HepG2 (cell line): Measurements from ENCODE around the gene CDC20. TPM values are rescaled to one million over a fixed set of nuclear protein-coding genes. Genes with fewer than 3 reads are reported as not detected.

Source experiments
- ATM ChIP-seq: fragments of 450-650 bp; IDR thresholded peaks from 2 replicates; pipeline ENCODE4 v1.7.1; 2017; ENCODE audit warnings: mild to moderate bottlenecking, borderline replicate concordance
- BRCA1 ChIP-seq: sonication (generic); formaldehyde crosslinking; IDR thresholded peaks from 2 replicates; pipeline ENCODE4 v1.4.0; 2020; ENCODE audit warnings: missing genetic modification reagents
- BRD4 ChIP-seq: sonication (generic); formaldehyde crosslinking; IDR thresholded peaks from 2 replicates; pipeline ENCODE4 v1.4.0; 2020; ENCODE audit warnings: missing genetic modification reagents
- CHD4 ChIP-seq: fragments of 200-600 bp; sonication (generic); IDR thresholded peaks from 2 replicates; pipeline ENCODE4 v1.7.0; 2017; ENCODE audit warnings: mild to moderate bottlenecking, low read length, borderline replicate concordance
- FOXK2 ChIP-seq: fragments of 450-650 bp; IDR thresholded peaks from 2 replicates; pipeline ENCODE4 v1.6.1; 2016
- JUNB ChIP-seq: sonication (generic); formaldehyde crosslinking; IDR thresholded peaks from 2 replicates; pipeline ENCODE4 v1.8.0; 2022; ENCODE audit warnings: missing genetic modification reagents, mild to moderate bottlenecking, borderline replicate concordance
- MAFF ChIP-seq: IDR thresholded peaks from 2 replicates; pipeline ENCODE4 v1.6.1; 2011; ENCODE audit warnings: low read depth, low read length, improper control_type of control experiment
- MXD4 ChIP-seq: IDR thresholded peaks from 2 replicates; pipeline ENCODE4 v1.6.1; 2016; ENCODE audit warnings: mild to moderate bottlenecking, missing biosample characterization, missing genetic modification reagents
- NFIB ChIP-seq: sonication (generic); formaldehyde crosslinking; IDR thresholded peaks from 2 replicates; pipeline ENCODE4 v1.9.0; 2021; ENCODE audit warnings: missing genetic modification reagents, mild to moderate bottlenecking, borderline replicate concordance
- NFYC ChIP-seq: IDR thresholded peaks from 2 replicates; pipeline ENCODE4 v1.6.1; 2016; ENCODE audit warnings: missing genetic modification reagents, missing compliant biosample characterization
- TCF12 ChIP-seq, 2 experiments: fragments of 450-650 bp in 1 of 2; sonication (generic) in 1 of 2; formaldehyde crosslinking in 1 of 2; IDR thresholded peaks; 2 replicates each; pipeline versions ENCODE4 v1.6.1 to v1.8.0; 2017 to 2022; ENCODE audit warnings: antibody characterized with exemption in 1 of 2, mild to moderate bottlenecking in 1 of 2, missing genetic modification reagents in 1 of 2, moderate library complexity in 1 of 2
- XBP1 ChIP-seq: sonication (generic); formaldehyde crosslinking; IDR thresholded peaks from 2 replicates; pipeline ENCODE4 v1.5.0; 2020; ENCODE audit warnings: missing genetic modification reagents
- ZFX ChIP-seq: sonication (generic); formaldehyde crosslinking; IDR thresholded peaks from 2 replicates; pipeline ENCODE4 v1.4.0; 2020; ENCODE audit warnings: mild to moderate bottlenecking, low read depth, missing genetic modification reagents, moderate library complexity
- ZNF207 ChIP-seq: fragments of 450-650 bp; IDR thresholded peaks from 2 replicates; pipeline ENCODE4 v1.6.1; 2016; ENCODE audit warnings: antibody characterized with exemption, borderline replicate concordance
- ZNF546 ChIP-seq: sonication (generic); formaldehyde crosslinking; conservative IDR thresholded peaks from 2 replicates; pipeline ENCODE4 v1.8.1; 2023; ENCODE audit warnings: mild to moderate bottlenecking, missing genetic modification reagents
- polyA plus RNA-seq, 8 experiments: library from polyadenylated mRNA; depleted of rRNA in 3 of 8; stranded (reverse) in 7 of 8; unstranded in 1 of 8; fragments of >200 nt; fragmentation: Illumina TruSeq in 4 of 8; extraction: Trizol in 4 of 8; gene quantifications; 2 replicates each; pipeline versions ENCODE4 v1.2.1 to v1.2.3, GENCODE V29; 2011 to 2016; ENCODE audit warnings: low read depth in 4 of 8, missing spikeins in 1 of 8, mixed read lengths in 1 of 8; ENCODE audit not compliant: insufficient read depth in 1 of 8
- total RNA-seq, 5 experiments: library from RNA; depleted of rRNA; stranded (reverse); fragments of >200 nt; fragmentation: Illumina TruSeq; extraction: Trizol; gene quantifications; 2 replicates each; pipeline ENCODE4 v1.2.3, GENCODE V29; 2016; ENCODE audit warnings: low read depth in 1 of 5
- TF ChIP-seq, protein P1 (sequence below), 2 experiments: sonication (generic) in 1 of 2; formaldehyde crosslinking in 1 of 2; IDR thresholded peaks; 2 replicates each; pipeline versions ENCODE4 v1.4.0 to v1.6.1; 2018 to 2020; ENCODE audit warnings: missing genetic modification reagents in 2 of 2, borderline replicate concordance in 1 of 2, low read depth in 1 of 2, mild to moderate bottlenecking in 1 of 2, missing biosample characterization in 1 of 2
- TF ChIP-seq, protein P2 (sequence below): sonication (generic); formaldehyde crosslinking; IDR thresholded peaks from 2 replicates; pipeline ENCODE4 v1.8.1; 2023; ENCODE audit warnings: mild to moderate bottlenecking, moderate library complexity, missing genetic modification reagents
- TF ChIP-seq, protein P3 (sequence below): IDR thresholded peaks from 2 replicates; pipeline ENCODE4 v1.6.1; 2012; ENCODE audit warnings: low read depth, low read length, improper control_type of control experiment
- TF ChIP-seq, protein P4 (sequence below): sonication (generic); formaldehyde crosslinking; IDR thresholded peaks from 2 replicates; pipeline ENCODE4 v1.4.0; 2020; ENCODE audit warnings: mild to moderate bottlenecking, missing genetic modification reagents

Gene CDC20
- total and polyA plus RNA-seq, 2 of the 13 experiments (the other 11 are each of a cell fraction or from before 2014, with no cell fraction given), result 57.9 to 90.0 TPM

DNA sequence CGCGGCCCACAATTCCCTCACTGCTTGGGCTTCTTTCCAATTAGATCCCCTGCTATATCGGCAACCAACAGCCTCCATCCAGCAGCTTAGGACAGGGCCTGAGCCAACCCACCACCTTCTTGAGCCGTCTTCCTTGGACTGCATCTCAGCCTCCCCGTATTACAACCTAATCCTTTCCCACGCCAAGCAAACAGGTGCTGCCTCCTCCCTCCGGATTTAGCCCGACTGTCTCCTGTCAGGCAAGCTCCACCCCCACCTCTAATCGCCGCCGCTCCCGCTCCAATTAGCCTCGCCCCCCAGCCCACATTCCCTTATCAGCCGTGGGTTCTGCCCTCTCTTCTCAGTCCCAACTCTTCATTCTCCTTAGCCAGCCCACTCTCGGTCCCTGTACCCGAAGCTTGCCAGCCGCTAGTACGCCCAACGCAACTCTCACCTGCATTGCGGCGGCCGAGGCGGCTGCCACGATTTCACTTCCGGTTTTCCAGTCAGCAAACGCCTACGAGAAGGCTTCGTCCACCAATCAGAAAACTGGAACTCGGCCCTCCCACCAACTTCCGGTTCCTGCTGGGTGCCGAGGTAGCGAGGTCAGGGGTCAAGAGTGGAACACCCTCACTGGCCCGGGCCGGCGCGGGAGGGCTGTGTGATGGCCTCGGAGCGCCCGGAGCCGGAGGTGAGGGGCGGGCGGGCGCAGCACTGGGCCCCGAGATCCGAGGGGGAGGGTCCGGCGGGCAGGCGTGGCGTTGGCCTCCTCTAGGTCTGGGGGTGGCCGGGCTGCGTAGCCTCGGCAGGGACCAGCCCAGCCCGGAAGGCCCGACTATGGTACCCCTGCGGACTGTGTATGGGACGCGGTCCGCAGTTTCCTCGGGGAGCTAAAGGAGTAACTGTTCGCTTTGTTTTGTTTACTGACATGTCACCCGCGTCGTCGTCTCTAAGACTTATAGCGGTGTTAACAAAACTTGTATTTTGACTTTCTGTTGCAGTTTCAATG is 30.8 kb downstream of the CDC20 start, which contains the start of the genes MED8 and SZT2 (continued):
- TF ChIP-seq, protein P1, sequence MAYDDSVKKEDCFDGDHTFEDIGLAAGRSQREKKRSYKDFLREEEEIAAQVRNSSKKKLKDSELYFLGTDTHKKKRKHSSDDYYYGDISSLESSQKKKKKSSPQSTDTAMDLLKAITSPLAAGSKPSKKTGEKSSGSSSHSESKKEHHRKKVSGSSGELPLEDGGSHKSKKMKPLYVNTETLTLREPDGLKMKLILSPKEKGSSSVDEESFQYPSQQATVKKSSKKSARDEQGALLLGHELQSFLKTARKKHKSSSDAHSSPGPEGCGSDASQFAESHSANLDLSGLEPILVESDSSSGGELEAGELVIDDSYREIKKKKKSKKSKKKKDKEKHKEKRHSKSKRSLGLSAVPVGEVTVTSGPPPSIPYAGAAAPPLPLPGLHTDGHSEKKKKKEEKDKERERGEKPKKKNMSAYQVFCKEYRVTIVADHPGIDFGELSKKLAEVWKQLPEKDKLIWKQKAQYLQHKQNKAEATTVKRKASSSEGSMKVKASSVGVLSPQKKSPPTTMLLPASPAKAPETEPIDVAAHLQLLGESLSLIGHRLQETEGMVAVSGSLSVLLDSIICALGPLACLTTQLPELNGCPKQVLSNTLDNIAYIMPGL (CRISPR knock-in tag; IDR thresholded peaks at IDR 0.05; ENCODE audit: borderline replicate concordance in 1 of 2, low read depth in 1 of 2), result peak; percentile 14 to 70; a peak in 3 of 4 replicates
- TF ChIP-seq JUNB (CRISPR knock-in tag) (peak; percentile 47; the same call in 1 of the 2 replicates), ZNF207 (no peak), MAFF (peak; percentile 77), BRCA1 (CRISPR knock-in tag) (no peak), CHD4 (0 out of 2 replicates have a peak, but pooled peaks have one; percentile 23), ATM (no peak), FOXK2 (no peak), MXD4 (CRISPR knock-in tag) (peak; percentile 74; the same call in 1 of the 2 replicates), ZNF546 (CRISPR knock-in tag) (0 out of 2 replicates have a peak, but pooled peaks have one; percentile 32), NFIB (CRISPR knock-in tag) (no peak), ZFX (peak; percentile 94), XBP1 (CRISPR knock-in tag) (no peak), TCF12 (IDR thresholded peaks at IDR 0.05) (no peak), TCF12 (CRISPR knock-in tag; IDR thresholded peaks at IDR 0.05) (0 out of 2 replicates have a peak, but pooled peaks have one; percentile 40), BRD4 (CRISPR knock-in tag) (peak; percentile 48; the same call in 1 of the 2 replicates), NFYC (peak; percentile 96)
- TF ChIP-seq, protein P2, sequence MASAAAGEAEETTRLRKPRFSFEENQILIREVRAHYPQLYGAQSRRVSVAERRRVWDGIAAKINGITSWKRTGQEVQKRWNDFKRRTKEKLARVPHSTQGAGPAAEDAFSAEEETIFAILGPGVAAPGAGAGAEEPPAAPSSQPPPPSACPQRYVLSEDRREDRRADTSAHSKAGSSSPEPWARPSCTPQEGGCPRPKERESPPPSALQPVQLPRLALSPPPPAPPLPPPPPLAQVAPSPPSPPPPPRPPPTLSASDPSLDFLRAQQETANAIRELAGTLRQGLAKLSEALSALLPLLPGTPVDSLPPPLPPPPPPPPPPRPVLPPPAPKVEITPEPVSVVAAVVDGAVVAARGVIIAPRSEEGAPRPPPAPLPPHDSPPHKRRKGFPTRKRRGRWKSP (CRISPR knock-in tag), result peak; percentile 74
- TF ChIP-seq, protein P3, sequence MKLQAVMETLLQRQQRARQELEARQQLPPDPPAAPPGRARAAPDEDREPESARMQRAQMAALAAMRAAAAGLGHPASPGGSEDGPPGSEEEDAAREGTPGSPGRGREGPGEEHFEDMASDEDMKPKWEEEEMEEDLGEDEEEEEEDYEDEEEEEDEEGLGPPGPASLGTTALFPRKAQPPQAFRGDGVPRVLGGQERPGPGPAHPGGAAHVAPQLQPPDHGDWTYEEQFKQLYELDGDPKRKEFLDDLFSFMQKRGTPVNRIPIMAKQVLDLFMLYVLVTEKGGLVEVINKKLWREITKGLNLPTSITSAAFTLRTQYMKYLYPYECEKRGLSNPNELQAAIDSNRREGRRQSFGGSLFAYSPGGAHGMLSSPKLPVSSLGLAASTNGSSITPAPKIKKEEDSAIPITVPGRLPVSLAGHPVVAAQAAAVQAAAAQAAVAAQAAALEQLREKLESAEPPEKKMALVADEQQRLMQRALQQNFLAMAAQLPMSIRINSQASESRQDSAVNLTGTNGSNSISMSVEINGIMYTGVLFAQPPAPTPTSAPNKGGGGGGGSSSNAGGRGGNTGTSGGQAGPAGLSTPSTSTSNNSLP, result no peak
- TF ChIP-seq, protein P4, sequence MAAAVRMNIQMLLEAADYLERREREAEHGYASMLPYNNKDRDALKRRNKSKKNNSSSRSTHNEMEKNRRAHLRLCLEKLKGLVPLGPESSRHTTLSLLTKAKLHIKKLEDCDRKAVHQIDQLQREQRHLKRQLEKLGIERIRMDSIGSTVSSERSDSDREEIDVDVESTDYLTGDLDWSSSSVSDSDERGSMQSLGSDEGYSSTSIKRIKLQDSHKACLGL (CRISPR knock-in tag), result peak; percentile 80
